HepG2 (cell line): ENCODE results near the gene MAP1LC3C. TPM values are rescaled to one million over a fixed set of nuclear protein-coding genes. Genes with fewer than 3 reads are reported as not detected.

Experiments used
- AFF4 ChIP-seq: sonication (generic); formaldehyde crosslinking; IDR thresholded peaks from 2 replicates; pipeline ENCODE4 v1.4.0; 2020; ENCODE audit warnings: missing genetic modification reagents
- ARID3A ChIP-seq: IDR thresholded peaks from 2 replicates; pipeline ENCODE4 v1.6.1; 2012; ENCODE audit warnings: low read depth, low read length, improper control_type of control experiment
- DBP ChIP-seq: sonication (generic); formaldehyde crosslinking; IDR thresholded peaks from 2 replicates; pipeline ENCODE4 v1.4.0; 2020; ENCODE audit warnings: missing genetic modification reagents; ENCODE audit errors: not compliant biosample characterization
- ETS1 ChIP-seq: sonication (generic); formaldehyde crosslinking; IDR thresholded peaks from 2 replicates; pipeline ENCODE4 v1.4.0; 2020; ENCODE audit warnings: missing genetic modification reagents
- GATA4 ChIP-seq: sonication (generic); IDR thresholded peaks from 2 replicates; pipeline ENCODE4 v1.6.1; 2016; ENCODE audit warnings: antibody characterized with exemption, low read depth, borderline replicate concordance
- JUN ChIP-seq: sonication (generic); formaldehyde crosslinking; IDR thresholded peaks from 2 replicates; pipeline ENCODE4 v1.4.0; 2020; ENCODE audit warnings: mild to moderate bottlenecking, missing genetic modification reagents
- polyA plus RNA-seq, 8 experiments: library from polyadenylated mRNA; depleted of rRNA in 3 of 8; stranded (reverse) in 7 of 8; unstranded in 1 of 8; fragments of >200 nt; fragmentation: Illumina TruSeq in 4 of 8; extraction: Trizol in 4 of 8; gene quantifications; 2 replicates each; pipeline versions ENCODE4 v1.2.1 to v1.2.3, GENCODE V29; 2011 to 2016; ENCODE audit warnings: low read depth in 4 of 8, missing spikeins in 1 of 8, mixed read lengths in 1 of 8; ENCODE audit not compliant: insufficient read depth in 1 of 8
- total RNA-seq, 5 experiments: library from RNA; depleted of rRNA; stranded (reverse); fragments of >200 nt; fragmentation: Illumina TruSeq; extraction: Trizol; gene quantifications; 2 replicates each; pipeline ENCODE4 v1.2.3, GENCODE V29; 2016; ENCODE audit warnings: low read depth in 1 of 5

Gene MAP1LC3C
- total and polyA plus RNA-seq, 2 of the 13 experiments (the other 11 are each of a cell fraction or from before 2014, with no cell fraction given) = not detected

- TF ChIP-seq ARID3A = no peak
- TF ChIP-seq AFF4 = no peak
- TF ChIP-seq DBP (CRISPR knock-in tag) = no peak
- TF ChIP-seq ETS1 (CRISPR knock-in tag) = no peak
- TF ChIP-seq JUN (CRISPR knock-in tag) = no peak
- no peak for TF ChIP-seq GATA4
- TF ChIP-seq, all 625 proteins: peak for 0
Measured at GRCh38 chr1:242004751-242005495, 6.0 kb upstream of the MAP1LC3C start (continued).
